Tibial artery (tissue), 4 donors: ENCODE results near the gene MFSD11.
"Not testable (repeated sequence)": the region's sequence is repeated elsewhere in the genome, so short reads cannot be mapped to it uniquely, and the experiment has no call there.

ENCODE experiments used
- DNase-seq, 2 donors: peaks; one replicate each; pipeline ENCODE4 v3.0.0-alpha.2; 2019
- H3K27ac ChIP-seq, 2 donors: fragments of 200-600 bp; sonication (generic) in 1 of 2; 1 replicate in 1 of 2; 2 replicates in 1 of 2; pipeline ENCODE4 v1.5.1; 2018 to 2019; ENCODE audit warnings: mild to moderate bottlenecking in 1 of 2
- H3K27me3 ChIP-seq, 2 donors: fragments of 200-600 bp; sonication (generic) in 1 of 2; one replicate each; pipeline versions ENCODE4 v1.5.1 to v1.6.0; 2016 to 2019
- H3K36me3 ChIP-seq, 3 donors: fragments of 200-600 bp; sonication (generic) in 2 of 3; one replicate each; pipeline ENCODE4 v1.5.1; 2016 to 2019; ENCODE audit warnings: mild to moderate bottlenecking in 2 of 3
- H3K4me1 ChIP-seq, 4 donors: fragments of 200-600 bp; sonication (generic) in 2 of 4; 1 replicate in 3 of 4; 2 replicates in 1 of 4; pipeline ENCODE4 v1.5.1; 2016 to 2019
- H3K4me3 ChIP-seq, 2 donors: fragments of 200-600 bp; sonication (generic) in 1 of 2; 1 replicate in 1 of 2; 2 replicates in 1 of 2; pipeline ENCODE4 v1.5.1; 2018 to 2019; ENCODE audit warnings: mild to moderate bottlenecking in 2 of 2
- H3K9me3 ChIP-seq, 3 donors: fragments of 200-600 bp; sonication (generic) in 1 of 3; one replicate each; pipeline ENCODE4 v1.5.1; 2016 to 2019
- intact Hi-C: fragments of 100-400 bp; cut with DNase I; formaldehyde crosslinking; loops from one replicate; pipeline ENCODE4 v1.15.0; 2023; ENCODE audit warnings: low total_unique reads
- TF ChIP-seq, protein P1 (sequence below), 2 experiments: fragments of 200-600 bp in 1 of 2; fragments of 450-650 bp in 1 of 2; IDR thresholded peaks; one replicate each; pipeline ENCODE4 v1.5.1; 2017 to 2019; ENCODE audit warnings: antibody characterized with exemption in 2 of 2, mild to moderate bottlenecking in 1 of 2, moderate library complexity in 1 of 2

MFSD11 gene

DNA sequence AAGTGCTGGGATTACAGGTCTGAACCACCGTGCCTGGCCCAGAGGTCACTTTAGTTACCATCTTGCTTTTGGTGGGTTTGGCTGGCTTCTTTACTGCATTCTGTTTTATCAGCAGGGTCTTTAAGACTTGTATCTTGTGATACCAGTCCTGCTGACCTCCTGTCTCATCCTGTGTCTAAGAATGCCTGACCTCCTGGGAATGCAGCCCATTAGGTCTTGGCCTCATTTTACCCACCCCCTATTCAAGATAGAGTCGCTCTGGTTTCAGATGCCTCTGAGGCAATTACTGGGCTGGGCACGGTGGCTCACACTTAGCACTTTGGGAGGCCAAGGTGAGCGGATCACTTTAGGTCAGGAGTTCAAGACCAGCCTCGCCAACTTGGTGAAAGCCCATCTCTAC, 63.8 kb downstream of the MFSD11 start:
- H3K36me3 ChIP-seq, result no peaks in the 10 kb centered on the region
- H3K27ac ChIP-seq, result no peak overlapping the region
- DNase-seq, result no peak
- H3K9me3 ChIP-seq, result no peaks in the 10 kb centered on the region
- no peaks in the 10 kb centered on the region for H3K4me1 ChIP-seq
- intact Hi-C loops, result no loop called here
- no peak overlapping the region for H3K4me3 ChIP-seq
- TF ChIP-seq, protein P1, sequence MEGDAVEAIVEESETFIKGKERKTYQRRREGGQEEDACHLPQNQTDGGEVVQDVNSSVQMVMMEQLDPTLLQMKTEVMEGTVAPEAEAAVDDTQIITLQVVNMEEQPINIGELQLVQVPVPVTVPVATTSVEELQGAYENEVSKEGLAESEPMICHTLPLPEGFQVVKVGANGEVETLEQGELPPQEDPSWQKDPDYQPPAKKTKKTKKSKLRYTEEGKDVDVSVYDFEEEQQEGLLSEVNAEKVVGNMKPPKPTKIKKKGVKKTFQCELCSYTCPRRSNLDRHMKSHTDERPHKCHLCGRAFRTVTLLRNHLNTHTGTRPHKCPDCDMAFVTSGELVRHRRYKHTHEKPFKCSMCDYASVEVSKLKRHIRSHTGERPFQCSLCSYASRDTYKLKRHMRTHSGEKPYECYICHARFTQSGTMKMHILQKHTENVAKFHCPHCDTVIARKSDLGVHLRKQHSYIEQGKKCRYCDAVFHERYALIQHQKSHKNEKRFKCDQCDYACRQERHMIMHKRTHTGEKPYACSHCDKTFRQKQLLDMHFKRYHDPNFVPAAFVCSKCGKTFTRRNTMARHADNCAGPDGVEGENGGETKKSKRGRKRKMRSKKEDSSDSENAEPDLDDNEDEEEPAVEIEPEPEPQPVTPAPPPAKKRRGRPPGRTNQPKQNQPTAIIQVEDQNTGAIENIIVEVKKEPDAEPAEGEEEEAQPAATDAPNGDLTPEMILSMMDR (IDR thresholded peaks at IDR 0.05), result no peak
- H3K27me3 ChIP-seq, result no peaks in the 10 kb centered on the region

DNA sequence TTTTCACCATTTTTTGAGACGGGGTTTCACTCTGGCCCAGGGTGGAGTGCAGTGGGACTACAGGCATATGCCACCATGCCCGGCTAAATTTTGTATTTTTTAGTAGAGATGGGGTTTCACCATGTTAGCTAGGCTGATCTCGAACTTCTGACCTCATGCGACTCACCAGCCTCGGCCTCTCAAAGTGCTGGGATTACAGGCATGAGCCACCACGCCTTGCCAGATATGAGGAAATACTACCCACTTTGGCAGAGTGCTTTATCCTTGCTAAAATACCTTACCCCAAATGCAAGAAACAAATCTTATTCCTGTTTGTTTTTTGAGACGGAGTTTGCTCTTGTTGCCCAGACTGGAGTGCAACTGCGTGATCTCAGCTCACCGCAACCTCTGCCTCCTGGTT, 67.4 kb downstream of the MFSD11 start:
- Histone ChIP-seq H3K9me3 (no peaks in the 10 kb centered on the region), H3K4me1 (no peaks in the 10 kb centered on the region), H3K27ac (no peak overlapping the region), H3K36me3 (no peaks in the 10 kb centered on the region), H3K4me3 (no peak overlapping the region), H3K27me3 (no peaks in the 10 kb centered on the region)
- no peak for DNase-seq
- TF ChIP-seq, protein P1 (IDR thresholded peaks at IDR 0.05), result no peak
- intact Hi-C loops, result no loop called here

DNA sequence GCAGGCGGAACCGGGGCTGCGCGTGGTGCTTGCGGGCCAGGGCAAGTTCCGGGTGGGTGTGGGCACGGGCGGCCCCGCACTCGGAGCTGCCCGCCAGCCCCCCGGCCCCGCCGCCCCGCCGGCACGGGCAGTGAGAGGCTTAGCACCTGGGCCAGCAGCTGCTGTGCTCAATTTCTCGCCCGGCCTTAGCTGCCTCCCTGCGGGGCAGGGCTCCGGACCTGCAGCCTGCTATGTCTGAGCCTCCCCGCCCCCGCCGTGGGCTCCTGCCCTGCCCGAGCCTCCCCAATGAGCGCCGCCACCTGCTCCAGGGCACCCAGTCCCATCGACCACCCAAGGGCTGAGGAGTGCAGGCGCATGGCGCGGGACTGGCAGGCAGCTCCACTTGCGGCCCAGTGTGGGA, 68.2 kb downstream of the MFSD11 start:
- intact Hi-C loops, DNase-seq, H3K27me3 ChIP-seq, H3K27ac ChIP-seq, H3K4me3 ChIP-seq, H3K4me1 ChIP-seq, H3K9me3 ChIP-seq, H3K36me3 ChIP-seq: not testable (repeated sequence)

DNA sequence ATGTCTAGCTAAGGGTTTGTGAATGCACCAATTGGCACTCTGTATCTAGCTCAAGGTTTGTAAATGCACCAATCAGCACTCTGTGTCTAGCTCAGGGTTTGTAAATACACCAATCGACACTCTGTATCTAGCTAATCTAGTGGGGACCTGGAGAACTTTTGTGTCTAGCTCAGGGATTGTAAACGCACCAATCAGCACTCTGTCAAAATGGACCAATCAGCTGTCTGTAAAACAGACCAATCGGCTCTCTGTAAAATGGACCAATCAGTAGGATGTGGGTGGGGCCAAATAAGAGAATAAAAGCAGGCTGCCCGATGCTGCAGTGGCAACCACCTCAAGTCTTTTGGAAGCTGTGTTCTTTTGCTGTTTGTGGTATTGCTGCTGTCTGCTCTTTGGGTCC, 68.8 kb downstream of the MFSD11 start:
- H3K4me1 ChIP-seq, H3K27me3 ChIP-seq, intact Hi-C loops, H3K36me3 ChIP-seq, H3K4me3 ChIP-seq, DNase-seq, H3K27ac ChIP-seq, H3K9me3 ChIP-seq: not testable (repeated sequence)

DNA sequence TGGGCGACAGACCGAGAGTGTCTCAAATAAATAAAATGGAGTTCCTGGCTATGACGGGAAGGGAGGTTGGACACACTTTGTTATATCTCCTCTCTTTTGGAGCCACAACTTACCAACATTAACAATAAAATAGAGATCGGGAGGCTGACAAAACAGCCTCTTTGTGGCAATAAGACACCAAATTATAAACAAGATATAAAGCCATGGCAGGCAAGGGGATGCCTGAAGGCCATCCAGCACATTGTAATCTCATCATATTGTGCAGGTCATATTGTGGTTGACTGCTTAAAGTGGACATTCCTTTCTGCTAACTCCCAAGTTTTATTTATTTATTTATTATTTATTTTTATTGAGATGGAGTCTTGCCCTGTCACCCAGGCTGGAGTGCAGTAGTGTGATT, 70.4 kb downstream of the MFSD11 start:
- H3K9me3 ChIP-seq, result no peaks in the 10 kb centered on the region
- no peaks in the 10 kb centered on the region for H3K27me3 ChIP-seq
- TF ChIP-seq, protein P1 (IDR thresholded peaks at IDR 0.05), result no peak
- no peak overlapping the region for H3K4me3 ChIP-seq
- no peaks in the 10 kb centered on the region for H3K4me1 ChIP-seq
- H3K36me3 ChIP-seq, result no peaks in the 10 kb centered on the region
- intact Hi-C loops, result no loop called here
- no peak overlapping the region for H3K27ac ChIP-seq
- DNase-seq, result no peak

DNA sequence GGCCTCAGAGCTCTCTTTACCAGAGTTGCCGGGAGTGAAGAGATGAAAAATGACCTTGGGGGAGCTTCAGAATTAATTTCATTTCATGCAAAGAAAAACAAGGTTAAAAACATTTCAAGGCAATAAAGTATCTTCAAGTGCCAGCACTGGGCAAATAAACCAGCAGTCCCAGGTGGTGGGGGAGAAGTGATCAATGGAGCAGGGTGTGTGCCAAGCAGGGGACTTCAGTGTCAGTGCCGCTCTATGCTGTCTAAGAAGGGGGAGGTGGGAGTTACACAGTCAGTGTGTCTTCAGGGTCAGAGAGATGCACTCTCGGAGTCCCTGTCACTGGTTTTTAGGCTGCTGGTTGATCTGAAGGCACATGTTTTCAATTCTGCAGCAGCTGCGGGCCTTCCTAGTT, 73.0 kb downstream of the MFSD11 start:
- DNase-seq, result no peak
- H3K4me3 ChIP-seq, result no peak overlapping the region
- no peaks in the 10 kb centered on the region for H3K9me3 ChIP-seq
- no peaks in the 10 kb centered on the region for H3K36me3 ChIP-seq
- intact Hi-C loops, result no loop called here
- no peaks in the 10 kb centered on the region for H3K4me1 ChIP-seq
- H3K27me3 ChIP-seq, result peaks cover 0 to 6% of the 10 kb centered on the region in 2 donors
- H3K27ac ChIP-seq, result no peak overlapping the region
- TF ChIP-seq, protein P1 (IDR thresholded peaks at IDR 0.05), result no peak

DNA sequence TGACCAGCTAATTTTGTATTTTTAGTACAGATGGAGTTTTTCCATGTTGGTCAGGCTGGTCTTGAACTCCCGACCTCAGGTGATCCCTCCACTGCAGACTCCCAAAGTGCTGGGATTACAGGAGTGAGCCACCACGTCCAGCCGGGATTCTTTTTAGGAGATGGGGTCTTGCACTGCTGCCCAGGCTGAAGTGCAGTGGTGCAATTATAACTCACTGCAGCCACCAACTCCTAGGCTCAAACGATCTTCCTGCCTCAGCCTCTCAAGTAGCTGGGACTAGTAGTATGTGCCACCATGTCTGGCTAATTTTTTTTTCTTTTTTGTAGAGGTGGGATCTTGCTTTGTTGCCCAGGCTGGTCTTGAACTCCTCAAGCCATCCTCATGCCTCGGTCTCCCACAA, 73.9 kb downstream of the MFSD11 start:
- TF ChIP-seq, protein P1 (IDR thresholded peaks at IDR 0.05), result no peak
- intact Hi-C loops, result no loop called here
- Histone ChIP-seq H3K4me1 (no peaks in the 10 kb centered on the region), H3K36me3 (no peaks in the 10 kb centered on the region), H3K27ac (no peak overlapping the region), H3K27me3 (peaks cover 0 to 6% of the 10 kb centered on the region in 2 donors), H3K9me3 (no peaks in the 10 kb centered on the region), H3K4me3 (no peak overlapping the region)
- no peak for DNase-seq
